ENCODE measurements around the gene BIRC7.

BIRC7 gene

DNA sequence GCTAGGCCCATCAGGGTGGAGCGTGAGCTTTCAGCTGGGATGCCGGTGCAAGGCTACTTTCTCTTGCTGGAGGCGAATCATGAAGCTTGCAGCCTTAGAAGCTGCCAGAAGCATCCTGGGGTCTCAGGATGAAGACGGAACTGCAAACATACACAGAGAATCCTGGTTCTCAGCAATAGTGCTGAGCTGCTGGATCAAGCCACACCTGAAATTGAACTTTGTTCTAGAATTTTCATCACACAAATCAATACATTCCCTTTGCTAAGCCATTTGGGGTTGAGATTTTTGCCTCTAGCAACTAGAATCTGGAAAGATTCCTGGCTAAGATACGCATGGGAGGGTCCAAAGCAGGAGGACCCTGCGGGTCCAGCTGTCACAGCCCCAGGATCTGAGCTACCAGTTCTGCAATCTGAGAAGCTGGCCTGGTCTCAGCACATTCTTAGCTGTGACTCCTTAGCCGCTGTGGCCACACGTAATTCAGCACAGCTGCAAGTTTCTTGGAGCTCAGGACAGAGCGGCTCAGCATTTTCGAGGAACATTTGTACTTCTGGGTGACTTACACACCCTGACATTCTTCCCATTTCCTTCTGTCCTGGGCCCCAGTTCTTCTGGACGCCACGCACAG is 30.3 kb downstream of the BIRC7 start:
- DNase-seq (ENCODE audit: low spot score) = no peak

DNA sequence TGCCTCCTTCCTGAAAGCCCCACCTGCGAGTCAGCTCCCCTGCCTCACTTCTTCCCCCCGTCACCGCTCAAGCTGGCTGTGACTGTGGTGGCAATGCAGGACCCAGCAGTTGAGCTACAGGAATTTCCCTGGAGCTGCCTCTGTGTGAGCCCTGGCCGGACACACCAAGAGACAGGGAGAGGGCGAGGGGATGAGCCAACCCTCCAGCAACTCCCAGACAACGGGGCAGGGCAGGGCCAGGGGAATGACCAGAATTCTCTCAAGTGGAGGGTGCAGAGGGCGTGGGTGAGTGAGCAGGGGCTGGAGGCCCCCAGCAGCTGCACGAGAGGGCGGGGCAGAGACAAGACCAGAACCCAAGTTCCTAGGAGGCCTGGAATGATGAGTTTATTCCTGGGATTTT is 32.0 kb downstream of the BIRC7 start:
- no peak for DNase-seq (ENCODE audit: low spot score)

DNA sequence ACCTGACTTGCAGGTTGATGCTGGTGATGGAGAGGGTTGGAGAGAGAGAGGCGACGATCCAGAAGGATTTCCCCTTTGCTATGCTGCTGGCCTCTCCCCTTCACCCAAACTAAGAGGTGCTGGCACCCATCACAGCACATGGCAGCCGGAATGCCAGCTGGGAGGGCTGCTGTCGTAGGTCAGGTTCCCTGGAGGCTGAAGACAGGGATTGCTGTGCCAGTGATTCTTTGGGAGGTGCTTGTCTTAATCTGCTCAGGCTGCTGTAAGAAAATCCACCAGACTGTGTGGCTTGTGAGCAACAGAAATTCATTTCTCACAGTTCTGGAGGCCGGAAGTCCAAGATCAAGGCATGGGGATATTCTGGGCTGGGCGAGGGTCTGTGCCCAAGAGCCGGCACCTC is 32.6 kb downstream of the BIRC7 start:
- no peak for DNase-seq (ENCODE audit: low spot score)

DNA sequence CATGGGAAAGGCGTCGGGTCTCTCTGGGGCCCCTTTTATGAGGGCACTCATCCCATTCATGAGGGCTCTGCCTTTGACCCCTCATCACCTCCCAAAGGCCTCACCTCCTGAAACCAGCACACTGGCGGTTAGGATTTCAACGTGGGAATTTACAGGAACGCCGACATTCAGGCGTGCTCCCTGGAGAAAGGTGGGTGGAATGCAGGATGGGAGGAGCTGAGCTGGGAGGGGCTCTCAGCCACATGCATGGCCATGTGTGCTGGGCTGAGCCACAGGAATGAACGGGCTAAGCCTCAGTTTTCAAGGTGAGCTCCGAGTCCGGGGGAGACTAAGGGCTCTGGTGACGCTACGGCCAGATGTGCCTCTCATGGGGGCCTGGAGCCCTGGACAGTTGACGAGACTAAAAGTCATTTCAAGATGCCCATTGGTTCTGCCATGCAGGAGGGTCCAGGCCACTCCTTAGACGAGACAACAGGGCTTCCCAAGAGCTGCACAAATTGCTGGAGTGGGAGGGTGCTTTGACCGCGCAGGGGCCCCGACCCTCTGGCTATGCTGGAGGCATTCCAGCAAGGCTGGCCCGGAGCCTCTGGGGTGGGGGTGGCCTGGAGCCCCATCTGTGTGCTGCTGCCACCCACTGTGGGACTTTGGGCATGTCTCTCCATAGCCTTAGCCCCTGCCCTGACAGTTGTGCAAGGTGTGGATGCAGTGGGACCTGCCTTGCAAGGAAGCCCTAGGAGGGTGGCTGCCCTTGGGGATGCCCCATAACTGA is 33.1 kb downstream of the BIRC7 start:
- no peak for DNase-seq (ENCODE audit: low spot score)

DNA sequence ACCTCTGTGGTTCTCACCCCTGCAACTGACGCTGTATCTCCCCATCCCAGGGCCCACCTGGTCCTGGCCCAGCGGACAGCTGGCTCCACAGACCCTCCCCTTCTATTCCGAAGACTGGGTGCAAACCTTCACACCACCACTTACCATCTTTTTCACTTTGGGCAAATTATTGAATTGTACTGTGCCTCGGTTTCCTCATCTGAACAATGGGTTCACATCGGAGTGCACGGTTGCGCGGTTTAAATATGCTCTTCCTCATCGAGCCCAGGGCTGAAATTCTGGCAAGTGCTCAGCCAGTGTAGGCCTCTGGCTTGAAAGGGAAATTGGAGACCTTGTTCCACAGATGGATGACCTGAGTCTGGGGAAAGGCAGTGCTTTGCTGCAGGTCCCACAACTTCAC is 34.0 kb downstream of the BIRC7 start:
- DNase-seq (ENCODE audit: low spot score) = no peak

DNA sequence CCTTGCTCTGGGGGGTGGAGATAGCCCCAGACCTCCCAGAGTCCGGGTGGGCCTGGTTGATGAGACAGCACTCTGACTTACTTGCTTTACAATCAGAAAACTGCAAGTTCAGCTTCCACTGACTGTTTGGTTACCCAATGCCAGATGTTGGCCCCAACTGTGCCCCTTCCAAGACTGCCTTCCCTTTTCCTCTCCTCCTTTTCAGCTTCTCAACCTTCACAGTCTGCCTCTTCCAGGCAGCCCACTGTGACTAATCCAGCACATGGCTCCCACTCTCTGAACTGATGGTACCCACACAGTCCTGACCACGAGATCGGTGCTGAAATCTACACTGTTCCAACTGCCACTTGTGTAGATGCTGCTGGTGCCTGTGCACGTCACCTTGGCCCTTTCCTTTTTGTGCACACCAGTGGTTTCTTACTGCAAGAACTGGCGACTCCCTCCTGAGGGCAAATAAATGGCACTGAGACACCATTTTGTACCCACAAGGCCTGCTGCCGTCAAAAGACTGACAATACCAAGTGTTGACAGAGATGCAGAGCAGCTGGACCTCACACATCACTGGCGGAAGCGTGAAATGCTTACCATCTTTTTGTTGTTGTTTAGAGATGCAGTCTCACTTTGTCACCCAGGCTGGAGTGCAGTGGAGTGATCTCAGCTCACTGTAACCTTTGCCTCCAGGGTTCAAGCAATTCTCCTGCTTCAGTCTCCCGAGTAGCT is 35.1 kb downstream of the BIRC7 start:
- no peak for DNase-seq (ENCODE audit: low spot score)

DNA sequence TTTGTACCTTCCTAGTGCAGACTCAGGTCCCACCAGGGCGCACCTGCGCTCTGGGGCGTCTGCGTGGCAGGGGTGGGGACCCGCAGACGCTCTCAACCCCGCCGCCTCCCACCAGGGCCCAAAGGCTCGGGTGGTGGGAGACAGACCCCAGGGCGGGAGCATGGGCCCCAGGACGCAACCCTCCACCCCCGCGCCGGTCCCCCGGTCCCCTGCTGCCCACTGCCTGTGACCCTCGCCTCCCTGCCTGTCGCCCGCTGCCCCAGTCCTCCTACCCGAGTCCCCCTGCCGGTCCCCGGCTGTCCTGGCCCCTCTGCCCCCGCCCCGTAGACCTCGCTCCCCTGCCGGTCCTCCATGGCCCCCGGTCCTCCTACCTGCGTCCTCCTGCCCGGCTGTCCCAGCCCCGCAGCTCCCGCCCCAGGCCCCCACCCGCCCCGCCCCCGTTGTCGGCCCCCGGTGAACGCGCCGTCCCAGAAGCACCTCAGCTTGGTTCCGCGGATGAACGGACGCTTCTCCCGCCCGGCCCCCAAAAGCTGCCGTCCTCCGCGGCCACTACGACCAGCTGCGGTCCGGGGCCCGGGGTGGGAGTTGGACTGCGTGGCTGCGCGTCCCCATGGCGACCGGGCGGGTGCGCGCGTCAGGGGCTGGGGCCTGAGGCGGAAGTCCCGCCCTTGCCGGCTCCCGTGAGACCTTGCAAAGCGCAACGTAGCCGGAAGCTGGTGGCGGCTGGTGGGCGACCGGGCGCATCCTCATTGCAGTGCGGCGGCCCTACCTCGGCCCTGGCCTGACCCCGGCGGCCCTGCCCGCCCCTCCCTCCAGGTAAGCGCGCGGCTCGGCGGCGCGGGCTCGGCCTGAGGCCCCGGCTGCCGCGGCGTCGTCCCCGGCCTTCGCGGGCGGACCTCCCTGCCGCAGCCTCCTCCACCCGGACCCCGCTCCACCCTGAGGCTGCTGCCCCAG is 36.7 kb downstream of the BIRC7 start, which contains the start of gene ARFGAP1:
ARFGAP1 (plus strand) TSS at position 709 of the 954 bp plus-strand sequence. CDS start 2,768 bp downstream, outside the sequence.
- DNase-seq (ENCODE audit: low spot score) = peak; percentile 88

DNA sequence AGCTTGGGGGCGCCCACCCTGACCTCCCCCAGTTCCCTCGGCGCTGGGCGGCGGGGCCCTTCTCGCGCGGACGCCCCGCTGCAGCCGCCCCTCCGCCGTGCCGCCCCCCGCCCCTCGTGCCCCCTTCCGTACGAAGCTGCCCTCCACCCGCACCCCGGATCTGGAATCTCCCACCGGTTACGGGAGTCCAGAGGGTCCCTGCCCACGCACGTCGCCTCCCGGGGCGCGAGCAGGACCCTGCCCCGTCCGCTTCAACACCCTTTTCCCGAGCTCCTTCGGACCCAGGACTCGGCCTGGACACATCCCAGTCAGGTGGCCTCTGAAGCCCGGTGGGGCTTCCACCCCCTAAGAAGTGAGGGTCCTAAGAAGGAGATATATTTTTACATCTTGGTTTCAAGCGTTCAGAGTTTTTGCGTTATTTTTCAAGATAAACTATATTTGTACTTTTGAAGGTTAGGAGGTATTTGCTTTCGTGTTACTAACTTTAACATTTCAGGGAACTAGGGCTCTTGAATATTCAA is 37.4 kb downstream of the BIRC7 start:
- no peak for DNase-seq (ENCODE audit: low spot score)

DNA sequence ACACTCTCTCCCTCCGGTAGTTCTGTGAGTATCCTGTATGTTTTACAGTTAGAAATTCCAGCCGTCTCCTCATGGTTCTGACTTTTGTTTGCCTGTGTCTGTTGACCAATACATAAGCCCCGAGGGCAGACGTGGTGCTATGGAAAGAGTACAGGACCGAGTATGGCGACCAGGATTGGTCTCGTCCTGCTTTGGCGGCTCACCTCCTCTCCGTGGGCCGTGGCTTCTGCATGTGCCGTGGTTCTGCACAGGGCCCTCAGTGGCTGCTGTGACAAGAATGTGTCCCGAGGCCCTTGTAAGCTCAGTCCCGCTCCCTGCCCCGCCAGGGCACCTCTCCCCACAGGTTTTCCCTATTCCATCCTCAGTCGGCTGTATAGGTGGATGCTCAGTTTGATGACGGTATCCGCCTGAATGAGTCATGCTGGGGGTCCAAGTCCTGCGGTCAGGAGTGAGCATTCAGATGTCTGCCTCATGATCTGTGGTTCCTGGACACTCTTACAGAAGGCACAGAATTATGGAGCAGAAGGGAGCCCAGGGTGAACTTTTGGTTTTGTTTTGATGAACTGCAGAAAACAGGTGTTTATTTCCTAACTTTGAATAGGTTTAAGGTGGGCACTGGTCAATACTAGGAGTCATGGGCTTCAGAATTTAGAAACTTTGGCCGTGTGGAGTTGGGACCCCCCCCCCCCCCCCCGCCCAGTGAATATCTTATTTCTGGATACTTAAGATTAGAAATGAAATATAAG is 38.1 kb downstream of the BIRC7 start:
- peak; percentile 42 for DNase-seq (ENCODE audit: low spot score)

DNA sequence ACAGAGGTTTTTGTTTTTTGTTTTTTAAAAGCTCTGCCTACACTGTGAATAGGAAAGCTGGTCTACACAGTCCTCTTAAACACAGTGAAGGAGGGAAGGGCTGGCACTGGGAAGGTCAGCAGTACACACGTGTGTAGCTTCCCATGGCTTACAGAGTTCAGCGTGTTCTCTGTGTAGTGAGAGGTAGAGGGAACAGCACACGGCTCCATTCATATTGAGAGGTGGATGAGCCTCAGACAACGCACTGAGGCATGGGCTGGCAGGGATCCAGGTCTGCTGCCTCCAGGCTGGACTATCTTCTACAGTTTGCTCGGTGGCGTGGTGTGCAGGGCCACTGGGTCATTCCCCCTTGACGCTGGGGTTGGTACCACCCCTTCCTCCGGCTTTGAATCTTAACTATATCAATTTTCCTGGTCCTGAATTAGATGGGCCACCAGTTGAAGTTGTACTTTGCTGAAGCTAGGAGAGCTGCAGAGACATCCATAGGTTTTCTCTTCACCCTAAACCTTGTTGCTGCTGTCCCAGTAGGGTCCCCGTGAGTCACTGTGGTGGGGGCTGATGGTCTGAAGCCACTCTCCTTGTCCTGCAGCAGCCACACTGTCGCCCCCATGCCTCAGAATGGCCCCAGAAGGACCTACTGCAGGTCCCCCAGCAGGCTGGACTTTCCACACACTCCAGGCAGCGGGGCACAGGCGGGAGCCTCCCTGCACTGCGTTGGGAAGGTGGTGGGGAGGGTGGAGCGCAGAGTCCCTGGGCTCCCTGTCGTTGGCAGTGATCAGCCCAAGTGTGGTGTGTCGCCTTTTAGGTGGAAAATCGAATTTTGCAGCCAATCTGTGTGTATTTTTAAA is 38.9 kb downstream of the BIRC7 start:
- DNase-seq (ENCODE audit: low spot score) = no peak

DNA sequence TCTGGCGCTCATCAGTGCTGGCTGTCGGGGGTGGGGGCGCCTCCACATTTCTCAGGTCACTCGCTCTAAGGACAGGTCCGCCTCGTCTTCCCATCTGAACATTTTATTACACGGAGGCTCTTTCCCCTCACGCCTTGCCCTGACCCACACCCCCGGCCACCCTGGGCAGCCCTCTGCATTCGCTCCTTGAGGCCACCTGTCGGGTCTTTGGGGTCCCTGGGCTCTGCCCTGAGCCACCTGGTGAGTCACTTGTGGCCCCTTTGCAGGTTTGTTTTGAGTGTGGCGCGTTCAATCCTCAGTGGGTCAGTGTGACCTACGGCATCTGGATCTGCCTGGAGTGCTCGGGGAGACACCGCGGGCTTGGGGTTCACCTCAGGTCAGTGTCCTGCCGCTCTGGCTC is 40.1 kb downstream of the BIRC7 start:
- no peak for DNase-seq (ENCODE audit: low spot score)

DNA sequence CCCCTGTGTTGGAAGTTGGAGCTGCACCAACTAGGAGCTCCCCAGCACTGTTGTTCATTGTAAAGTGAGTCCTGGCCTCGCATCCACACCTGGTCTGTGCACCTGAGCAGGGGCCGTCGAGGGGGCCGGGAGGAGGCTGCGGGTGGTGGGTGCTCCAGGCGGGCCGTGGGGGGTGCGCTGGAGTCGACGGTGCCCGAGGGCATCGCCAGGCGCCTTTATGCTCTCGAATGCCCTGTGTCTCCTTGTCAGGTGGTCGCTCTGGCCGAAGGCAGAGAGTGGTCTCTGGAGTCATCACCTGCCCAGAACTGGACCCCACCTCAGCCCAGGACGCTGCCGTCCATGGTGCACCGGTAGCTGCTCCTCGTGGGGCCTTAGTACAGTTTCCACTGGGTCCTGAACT is 41.3 kb downstream of the BIRC7 start:
- DNase-seq (ENCODE audit: low spot score) = no peak

DNA sequence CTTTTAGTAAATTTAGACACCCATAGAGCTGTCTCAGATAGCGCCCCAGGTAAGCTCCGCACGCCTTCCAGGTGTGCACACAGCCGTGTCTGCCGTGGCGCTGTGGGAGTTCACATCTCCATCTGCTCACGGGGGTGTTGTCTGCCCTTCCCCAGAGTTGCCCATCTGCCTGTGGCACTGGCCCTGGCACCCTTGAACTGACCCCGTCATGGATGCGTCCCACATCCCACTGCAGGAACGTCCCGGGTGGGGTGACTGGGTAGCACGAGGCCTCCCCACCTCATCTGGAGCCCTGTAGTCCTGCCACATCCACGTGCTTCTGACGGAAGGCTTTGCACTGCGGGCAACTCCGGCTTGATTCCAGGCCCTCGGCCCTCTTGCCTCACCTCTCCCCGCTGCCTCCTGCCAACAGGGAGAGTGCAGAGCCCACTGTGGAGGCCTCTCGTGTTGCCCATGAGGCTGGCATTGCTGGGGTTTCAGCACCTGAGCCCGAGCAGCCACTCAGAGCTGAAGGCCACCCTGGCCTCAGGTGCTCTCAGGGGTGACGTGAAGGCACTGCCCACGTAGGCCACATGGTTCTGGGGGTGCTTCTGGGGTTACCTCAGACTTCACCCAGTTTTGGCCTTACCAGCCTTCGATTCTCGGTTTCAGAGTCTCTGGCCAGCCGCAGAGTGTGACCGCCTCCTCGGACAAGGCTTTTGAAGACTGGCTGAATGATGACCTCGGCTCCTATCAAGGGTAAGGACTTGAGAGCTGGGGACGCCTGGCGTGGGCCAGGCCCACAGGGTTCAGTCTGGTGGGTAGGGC is 42.0 kb downstream of the BIRC7 start:
- no peak for DNase-seq (ENCODE audit: low spot score)

DNA sequence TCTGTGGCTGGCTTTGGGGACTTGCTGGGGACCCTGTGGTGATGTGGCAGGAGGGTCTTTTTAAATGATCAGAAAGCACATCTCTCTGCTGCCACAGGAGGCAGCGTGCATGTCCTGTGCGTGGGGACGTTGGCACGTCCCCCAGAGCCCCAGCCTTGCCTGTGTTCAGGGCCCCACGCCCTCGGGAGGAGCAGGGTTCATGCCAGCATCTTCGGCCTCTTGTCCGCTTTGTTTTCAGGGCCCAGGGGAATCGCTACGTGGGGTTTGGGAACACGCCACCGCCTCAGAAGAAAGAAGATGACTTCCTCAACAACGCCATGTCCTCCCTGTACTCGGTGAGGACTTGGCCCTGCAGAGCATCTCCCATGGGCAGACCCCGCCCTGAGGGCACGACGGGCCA is 43.0 kb downstream of the BIRC7 start:
- no peak for DNase-seq (ENCODE audit: low spot score)

DNA sequence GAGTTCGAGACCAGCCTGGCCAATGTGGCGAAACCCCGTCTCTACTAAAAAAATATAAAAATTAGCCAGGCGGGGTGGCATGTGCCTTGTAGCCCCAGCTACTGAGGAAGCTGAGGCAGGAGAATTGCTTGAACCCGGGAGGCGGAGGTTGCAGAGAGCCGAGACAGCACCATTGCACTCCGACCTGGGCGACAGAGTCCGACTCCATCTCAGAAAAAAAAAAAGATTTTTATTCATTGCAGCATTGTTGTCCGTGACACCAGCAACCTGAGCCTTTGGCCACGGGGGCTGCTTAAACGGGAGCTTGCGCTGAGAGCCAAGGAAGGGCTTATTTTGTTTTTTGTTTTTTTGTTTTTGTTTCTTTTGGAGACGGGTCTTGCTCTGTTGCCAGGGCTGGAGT is 44.2 kb downstream of the BIRC7 start:
- DNase-seq (ENCODE audit: low spot score) = no peak

DNA sequence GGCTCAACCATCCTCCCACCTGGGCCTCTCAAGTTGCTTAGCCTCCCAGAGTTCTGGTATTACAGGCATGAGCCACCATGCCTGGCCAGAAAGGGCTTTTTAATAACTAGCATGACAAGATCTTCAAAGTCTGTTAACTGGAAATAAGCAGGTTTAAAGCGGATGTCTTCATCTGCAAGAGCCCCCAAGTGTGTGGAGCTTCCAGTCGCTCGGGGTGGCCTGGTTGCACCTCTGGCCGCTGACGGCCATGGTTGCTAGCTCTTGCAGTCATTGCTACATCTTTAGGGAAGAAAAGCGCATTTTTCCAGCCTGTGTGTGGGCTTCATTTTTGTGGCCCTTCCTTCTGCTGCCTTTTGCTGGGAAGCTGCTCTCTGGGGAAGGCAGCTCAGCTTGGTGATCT is 44.7 kb downstream of the BIRC7 start:
- DNase-seq (ENCODE audit: low spot score) = no peak

DNA sequence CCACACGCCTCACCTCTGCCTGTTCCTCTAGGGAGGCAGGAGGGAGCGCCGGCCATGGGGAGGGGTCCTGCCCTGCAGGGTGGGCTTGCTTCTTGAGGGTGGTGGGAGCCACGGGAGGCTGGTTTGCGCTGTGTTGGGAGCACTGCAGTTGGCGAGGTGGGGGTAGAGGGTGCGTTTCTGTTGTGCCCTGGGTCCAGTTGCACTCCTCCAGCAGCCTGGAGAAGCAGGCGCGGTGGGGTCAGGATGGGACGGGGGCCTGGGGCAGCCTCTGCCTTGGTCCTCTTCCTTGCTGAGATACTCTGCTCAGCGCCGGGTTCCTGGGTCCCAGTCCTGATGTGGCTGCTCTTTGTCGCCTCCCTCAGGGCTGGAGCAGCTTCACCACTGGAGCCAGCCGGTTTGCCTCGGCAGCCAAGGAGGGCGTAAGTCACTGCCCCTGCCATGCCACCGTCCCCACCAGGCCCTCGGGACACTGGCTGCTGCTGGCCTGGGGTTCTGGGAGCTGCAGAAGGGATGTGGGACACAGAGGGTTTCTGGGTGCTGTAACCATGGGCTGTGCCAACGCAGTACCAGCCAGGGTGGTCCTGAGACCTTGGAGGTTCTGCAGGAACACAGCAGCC is 45.3 kb downstream of the BIRC7 start:
- DNase-seq (ENCODE audit: low spot score) = no peak

DNA sequence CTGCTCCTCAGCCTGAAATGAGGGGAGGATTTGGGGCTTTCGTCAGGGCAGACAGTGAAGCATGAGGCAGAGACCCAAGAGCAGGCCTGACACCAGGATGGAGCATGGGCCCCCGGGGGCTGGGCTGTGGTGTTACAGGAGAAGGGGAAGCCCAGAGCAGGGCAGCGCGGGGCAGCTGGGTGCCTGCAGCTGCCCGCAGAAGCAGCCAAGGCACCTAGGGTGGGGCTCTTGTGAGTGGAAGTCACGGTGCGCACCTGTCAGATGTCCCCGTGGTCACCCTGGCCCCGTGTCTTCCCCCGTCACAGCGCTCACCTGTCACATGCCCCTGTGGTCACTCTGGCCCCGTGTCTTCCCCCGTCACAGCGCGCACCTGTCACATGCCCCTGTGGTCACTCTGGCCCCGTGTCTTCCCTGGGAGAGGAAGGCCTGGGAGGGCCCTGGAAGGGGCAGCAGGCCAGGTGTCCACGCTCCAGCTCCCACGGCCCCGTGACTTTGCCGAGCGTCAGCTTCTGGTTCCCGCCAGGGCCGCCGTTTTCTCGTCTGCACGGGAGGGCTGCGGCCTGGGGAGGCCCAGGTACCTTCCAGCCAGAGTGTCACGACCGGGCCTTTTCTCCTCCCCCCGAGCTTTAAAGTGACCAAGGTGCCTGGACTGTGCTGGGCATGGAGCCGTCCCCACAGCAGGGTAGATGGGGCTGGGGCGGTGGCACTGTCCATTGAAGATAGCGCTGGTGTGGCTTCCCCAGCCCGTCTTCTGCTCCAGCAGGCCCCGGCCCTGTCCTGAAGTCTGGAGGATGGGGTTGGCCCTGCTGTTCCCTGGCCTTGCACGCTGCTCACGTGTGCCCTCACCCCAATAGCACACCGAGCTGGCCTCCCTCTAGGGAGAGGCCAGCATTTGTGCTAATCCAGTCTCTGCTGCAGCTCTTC is 46.3 kb downstream of the BIRC7 start:
- no peak for DNase-seq (ENCODE audit: low spot score)
